Stimulated activated CD4-positive, alpha-beta T cell treated with anti-CD3 and anti-CD28 coated beads, Interleukin-2, amount 100 ng/mL, for 48 hours (primary cell): Measurements from ENCODE around the gene LYRM4.

Experiments used
- DNase-seq, 2 donors: peaks; one replicate each; pipeline ENCODE4 v3.0.0-alpha.2; 2020

Gene LYRM4

DNA sequence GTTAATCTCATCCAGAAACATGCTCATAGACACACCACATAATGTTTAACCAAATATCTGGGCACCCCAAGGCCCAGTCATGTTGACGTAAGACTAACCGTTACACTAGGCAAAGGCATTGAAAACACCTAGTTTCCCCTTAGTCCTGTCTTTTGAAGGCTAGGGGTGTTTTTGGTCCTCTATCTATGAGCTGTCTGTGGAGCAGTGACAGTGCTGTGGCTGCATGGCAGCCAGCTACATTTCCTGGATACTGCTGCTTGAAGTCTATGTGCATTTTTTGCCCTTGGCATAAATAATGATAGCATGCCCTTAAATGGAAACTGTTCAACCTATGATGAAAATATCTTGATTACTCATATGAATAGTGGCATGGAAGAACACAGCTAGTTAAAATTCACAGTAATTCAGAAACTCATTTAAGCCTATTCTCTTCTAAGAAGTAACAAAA, 19.2 kb upstream of the LYRM4 start:
- no peak for DNase-seq

DNA sequence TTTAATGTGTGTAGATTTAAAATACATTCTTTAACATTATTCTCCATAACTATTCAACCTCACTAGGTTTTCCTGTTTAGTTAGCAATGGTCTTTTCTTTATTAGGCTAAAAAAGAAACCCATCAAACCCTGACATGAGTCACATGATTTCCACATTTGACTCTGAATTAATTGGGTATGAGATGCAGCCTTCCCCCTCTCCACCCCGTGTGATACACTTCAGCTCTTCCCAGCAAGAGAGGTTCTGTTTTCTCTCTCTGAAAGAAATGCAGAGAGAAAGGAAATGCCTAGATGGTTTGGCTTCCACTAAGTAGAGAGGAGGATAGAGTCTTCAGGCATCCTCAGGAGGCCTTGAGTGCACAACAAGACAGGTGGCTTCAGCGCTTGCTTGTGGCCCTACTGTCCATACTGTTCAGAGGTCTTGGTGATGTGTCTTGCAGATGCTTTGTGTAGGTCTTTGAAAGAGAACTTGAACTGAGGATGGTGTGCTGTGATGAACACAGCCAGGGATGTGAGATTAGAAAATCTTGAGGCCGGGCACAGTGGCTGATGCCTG, 17.9 kb upstream of the LYRM4 start:
- DNase-seq = no peak

GRCh38 chr6:5278047-5278446, 17.3 kb upstream of the LYRM4 start:
- no peak for DNase-seq

GRCh38 chr6:5277589-5277988, 16.8 kb upstream of the LYRM4 start:
- DNase-seq = no peak

DNA sequence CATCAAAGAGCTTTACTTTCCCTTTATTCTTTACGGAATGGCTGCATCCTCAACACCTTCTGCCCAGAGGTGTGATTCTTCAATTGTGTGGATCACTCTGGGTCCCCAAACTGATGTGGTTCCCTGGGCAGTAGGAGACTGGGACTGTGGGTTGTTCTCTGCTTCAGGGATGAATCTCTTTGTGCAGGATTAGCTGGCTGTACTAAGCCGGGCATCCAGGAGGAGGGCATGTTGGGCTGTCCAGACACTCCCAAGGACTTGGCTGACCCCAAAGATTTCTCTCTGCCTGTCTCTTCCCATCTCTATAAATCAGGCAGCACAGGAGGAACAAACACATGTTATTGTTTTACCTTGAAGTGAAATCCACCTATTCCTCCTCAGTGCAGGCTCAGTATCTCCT, 15.8 kb upstream of the LYRM4 start:
- no peak for DNase-seq

DNA sequence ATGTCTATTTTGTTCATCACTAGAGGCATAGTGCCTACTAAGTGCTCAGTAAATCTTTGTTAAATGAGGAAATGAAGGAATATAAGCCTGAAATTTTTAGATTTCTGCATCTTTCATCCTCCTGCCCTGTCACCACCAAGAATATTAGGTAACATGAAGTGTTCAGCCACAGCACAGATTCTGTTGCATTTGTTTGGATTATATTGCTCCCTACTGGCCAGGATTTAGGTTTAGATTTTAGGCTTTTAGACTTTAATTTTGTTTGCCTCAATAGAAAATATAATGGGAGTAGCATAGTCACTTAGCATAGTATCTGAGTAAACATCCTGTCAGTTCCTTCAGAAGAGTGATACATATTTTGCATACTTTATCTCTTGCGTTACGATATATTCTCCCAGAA, 14.7 kb upstream of the LYRM4 start:
- DNase-seq = no peak

- no peak for DNase-seq
Measured at GRCh38 chr6:5274231-5274630, 13.5 kb upstream of the LYRM4 start.

DNA sequence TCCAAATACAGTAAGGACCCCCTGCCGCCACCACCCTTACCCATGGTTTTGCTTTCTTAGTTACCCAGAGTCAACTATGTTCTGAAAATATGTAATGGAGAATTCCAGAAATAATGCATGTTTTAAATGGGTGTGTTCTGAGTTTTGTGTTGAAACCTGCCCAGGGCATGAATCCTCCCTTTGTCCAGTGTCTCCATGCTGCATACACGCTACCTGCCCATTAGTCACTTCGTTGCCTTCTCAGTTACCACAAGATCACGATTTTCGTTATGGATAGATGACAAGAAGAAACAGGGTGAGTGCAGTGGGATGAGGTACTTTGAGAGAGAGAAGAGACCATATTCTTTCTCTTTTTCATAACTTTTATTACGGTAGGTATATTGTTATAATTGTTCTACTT, 11.2 kb upstream of the LYRM4 start:
- DNase-seq = no peak

DNA sequence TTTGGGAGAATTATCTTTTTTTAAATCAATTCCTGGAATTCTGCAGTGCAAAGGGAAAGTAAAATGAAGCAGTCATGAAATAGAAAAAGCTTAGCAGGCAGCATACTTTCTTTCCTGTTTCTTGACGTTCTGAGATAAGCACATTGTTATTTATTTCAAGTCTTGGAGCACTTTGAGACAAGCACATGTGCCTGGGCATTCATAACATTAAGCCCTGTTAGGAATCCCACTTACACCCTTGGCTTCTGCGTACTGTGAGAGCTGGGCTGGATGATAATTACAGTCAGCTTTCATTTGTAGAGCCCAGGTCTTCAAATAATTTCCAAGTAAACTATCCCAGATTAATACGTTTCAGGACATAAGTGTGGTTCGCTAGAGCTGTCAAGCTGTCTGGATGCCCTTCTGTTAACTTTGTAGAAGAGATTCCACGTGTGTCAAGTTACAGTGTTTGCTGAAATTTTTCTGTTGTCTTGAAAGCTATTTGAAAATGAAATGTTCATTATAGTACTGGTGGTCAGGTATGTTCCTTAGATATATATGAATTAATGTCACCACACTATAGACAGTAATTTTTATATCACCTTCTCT, 9.4 kb upstream of the LYRM4 start:
- DNase-seq = no peak

DNA sequence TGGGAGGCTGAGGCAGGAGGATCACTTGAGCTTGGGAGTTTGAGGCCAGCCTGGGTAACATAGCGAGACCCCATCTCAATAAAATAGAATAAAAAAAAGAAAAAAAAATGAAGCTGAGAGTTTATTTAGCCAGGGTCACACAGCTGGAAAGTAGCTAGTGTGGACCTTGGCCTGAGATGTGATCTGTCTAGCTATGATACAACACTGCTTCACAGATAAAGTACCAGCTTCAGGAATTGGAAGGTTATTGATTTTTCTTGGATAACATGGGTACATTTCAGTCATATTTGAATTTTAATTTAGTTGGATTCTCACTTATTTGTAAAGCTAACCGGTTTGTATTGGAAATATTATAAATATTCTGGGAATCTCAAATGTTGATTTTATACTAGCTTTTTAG, 5.7 kb upstream of the LYRM4 start:
- no peak for DNase-seq

DNA sequence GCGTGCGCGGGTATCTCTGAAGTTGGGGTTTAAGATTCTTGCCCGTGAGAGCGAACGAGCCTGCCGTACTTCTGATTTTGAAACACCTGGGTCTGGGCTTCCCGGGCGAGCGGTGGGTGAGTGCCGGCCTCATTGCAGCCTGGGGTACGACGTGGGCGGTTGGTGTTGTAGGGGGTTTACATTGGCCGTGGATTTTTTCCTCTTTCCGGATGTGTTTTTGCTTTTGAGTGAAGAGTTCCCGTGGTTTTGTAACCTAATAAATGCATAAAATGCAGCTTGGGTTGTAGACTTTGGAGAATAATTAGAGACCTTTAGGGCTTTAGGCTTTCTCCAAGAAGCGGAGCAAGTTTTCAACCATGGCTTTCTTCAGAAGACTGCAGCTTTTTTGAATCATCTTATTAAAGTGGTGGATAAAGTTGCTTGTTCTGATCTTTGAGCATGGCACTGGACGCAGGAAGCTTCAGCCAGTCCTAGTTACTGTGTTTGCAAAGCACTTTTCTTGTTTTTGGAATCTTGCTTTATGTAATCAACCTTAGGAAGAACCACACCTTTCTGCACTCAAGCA, 877 bp upstream of the LYRM4 start:
- no peak for DNase-seq

GRCh38 chr6:5260111-5260620, 584 bp downstream of the LYRM4 start:
- DNase-seq = peak; percentile 48 to 59

GRCh38 chr6:5259428-5259827, 1.3 kb downstream of the LYRM4 start:
- DNase-seq = no peak

- no peak for DNase-seq
Measured at GRCh38 chr6:5257400-5257799, 3.4 kb downstream of the LYRM4 start.

DNA sequence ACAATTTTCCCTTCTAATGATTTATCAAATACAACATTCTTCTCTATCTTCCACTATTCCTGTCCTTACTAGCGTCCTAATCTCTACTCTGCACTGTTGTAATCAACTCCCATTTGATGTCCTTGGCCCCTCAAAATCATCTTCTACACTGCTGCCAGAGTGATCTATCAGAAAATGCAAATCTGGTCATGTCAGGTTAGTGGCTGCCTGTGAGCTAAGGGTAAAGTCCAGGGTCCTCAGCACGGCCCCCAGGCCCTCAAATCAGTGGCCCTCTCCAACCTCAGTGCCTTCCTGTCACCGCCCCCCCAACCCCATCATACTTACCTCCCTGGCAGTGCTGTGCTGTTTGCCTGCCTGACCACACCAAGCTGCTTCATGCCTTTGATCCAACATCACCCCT, 3.8 kb downstream of the LYRM4 start:
- no peak for DNase-seq

DNA sequence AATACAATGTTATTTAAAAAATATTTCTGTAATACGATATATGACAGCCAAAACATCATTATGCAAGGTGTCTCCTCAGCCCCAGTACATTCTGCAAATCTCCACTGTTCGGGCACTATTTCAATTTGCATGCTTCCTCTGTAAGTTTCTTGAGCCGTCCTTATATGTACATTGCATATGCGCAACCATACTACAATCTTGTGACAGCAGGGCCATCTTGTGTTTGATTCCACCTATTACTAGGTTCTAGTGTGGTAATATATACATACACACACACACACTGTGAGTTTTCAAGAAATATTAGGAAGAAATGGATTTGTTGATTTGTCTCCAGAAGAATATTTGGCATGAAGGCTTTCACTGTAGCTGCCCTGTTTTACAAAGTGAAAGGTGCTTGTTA, 9.8 kb downstream of the LYRM4 start:
- DNase-seq = no peak

- DNase-seq = no peak
Measured at GRCh38 chr6:5250451-5250850, 10.3 kb downstream of the LYRM4 start.

GRCh38 chr6:5249451-5250122, 11.2 kb downstream of the LYRM4 start:
- no peak for DNase-seq

DNA sequence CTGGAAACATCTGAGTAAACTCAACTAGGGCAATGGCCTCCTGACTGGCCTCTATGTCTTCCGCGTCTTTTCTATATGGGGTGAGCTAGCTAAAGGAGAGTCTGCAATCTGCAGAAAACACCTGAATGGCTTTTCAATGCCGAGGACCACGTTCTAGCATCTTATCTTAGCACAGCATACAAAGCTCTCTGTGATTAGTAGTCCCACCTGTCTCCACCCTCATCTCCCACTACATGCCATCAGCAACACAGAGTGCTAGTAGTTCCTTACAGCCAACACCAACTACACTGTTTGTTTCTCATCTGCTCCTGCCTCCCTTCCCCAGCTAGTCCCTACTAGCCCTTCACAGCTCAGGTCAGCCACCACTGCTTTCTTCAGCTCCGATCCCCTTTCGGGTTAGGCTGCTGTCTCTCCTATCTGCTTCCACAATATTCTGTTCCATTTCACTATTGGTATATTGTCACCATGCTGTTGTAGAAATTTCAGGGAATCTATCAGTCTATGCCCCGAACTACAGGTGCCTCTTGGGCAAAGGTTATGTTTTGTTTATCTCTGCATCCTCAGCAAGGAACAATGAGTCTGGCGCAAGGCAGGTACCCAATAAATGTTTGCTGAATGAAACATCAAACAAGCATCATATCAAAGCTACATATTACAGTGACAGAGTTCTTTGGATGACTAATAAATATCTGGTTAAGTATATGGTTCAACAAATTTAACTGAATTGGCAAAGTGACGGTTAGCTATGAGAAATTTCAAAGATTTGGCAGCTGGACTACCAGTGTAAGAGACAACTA, 12.2 kb downstream of the LYRM4 start:
- no peak for DNase-seq

DNA sequence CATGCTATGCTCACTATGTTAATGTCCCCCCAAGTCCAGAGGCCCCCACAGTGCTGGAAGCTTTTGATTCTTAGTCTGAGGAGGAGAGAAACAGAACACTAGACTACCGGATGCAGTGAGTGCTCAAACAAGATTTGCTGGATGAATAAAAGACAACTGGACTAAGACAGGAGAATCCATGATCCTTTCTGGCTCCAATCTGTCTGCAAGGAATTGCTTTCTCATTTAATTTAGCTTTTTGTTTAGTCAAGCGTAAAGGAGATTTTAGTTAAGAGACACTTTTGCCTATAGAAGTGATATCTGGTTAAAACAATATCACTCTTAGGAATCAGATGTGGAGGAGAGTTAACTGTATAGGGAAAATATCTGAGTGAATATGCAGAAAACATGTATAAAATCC, 13.5 kb downstream of the LYRM4 start:
- DNase-seq = no peak

GRCh38 chr6:5246141-5247097, 14.3 kb downstream of the LYRM4 start:
- DNase-seq = no peak

DNA sequence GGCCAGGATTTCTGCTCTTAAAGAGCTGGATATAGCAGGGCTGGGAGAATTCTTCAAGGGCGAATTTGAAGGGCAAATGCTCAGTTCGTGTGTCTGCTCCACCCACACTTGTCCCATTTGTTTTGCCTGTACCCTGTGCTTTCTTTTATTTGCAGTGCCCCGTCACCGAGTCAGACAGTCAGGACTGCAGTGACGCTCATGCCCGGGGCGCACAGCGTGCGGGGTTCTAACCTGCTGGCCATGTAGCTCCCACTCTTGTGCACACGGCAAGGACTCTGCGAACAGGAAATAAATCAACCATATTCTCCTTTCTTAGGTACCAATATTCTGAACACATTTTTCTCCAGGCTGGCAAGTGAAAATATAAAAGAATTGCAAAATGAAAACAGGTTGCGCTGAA, 17.7 kb downstream of the LYRM4 start:
- no peak for DNase-seq
